K562 (cell line): Measurements from ENCODE around the gene SNX1. TPM values are rescaled to one million over a fixed set of nuclear protein-coding genes. Genes with fewer than 3 reads are reported as not detected.
A peak's percentile ranks its signal among the peaks of the same experiment; 100 is the strongest.

Experiments used
- DNMT1 ChIP-seq: fragments of 450-650 bp; IDR thresholded peaks from 2 replicates; pipeline ENCODE4 v1.6.1; 2016; ENCODE audit warnings: antibody characterized with exemption, mild to moderate bottlenecking
- HBP1 ChIP-seq: fragments of 450-650 bp; formaldehyde crosslinking; IDR thresholded peaks from 2 replicates; pipeline ENCODE4 v1.4.0; 2022; ENCODE audit warnings: missing genetic modification characterization
- JUN ChIP-seq, 2 experiments: sonication (generic) in 1 of 2; formaldehyde crosslinking in 1 of 2; IDR thresholded peaks; 2 replicates each; pipeline versions ENCODE4 v1.6.1 to v1.8.0; 2012 to 2022; ENCODE audit warnings: borderline replicate concordance in 2 of 2, mild to moderate bottlenecking in 2 of 2, improper control_type of control experiment in 1 of 2, low read depth in 1 of 2, low read length in 1 of 2, missing genetic modification reagents in 1 of 2
- MITF ChIP-seq: IDR thresholded peaks from 2 replicates; pipeline ENCODE4 v1.6.1; 2014; ENCODE audit warnings: antibody characterized with exemption
- POLR2G ChIP-seq: fragments of 200-400 bp; formaldehyde crosslinking; IDR thresholded peaks from 2 replicates; pipeline ENCODE4 v1.6.1; 2017; ENCODE audit warnings: low read depth, mild to moderate bottlenecking, antibody characterized with exemption, low read length, moderate library complexity
- RAD51 ChIP-seq: fragments of 450-650 bp; IDR thresholded peaks from 2 replicates; pipeline ENCODE4 v1.7.1; 2016; ENCODE audit warnings: low read depth, mild to moderate bottlenecking, borderline replicate concordance
- REST ChIP-seq, 2 experiments: fragments of 450-650 bp; formaldehyde crosslinking in 1 of 2; IDR thresholded peaks; 2 replicates each; pipeline versions ENCODE4 v1.4.0 to v1.6.1; 2014 to 2020; ENCODE audit warnings: mild to moderate bottlenecking in 2 of 2, borderline replicate concordance in 1 of 2, low read depth in 1 of 2
- TRIM25 ChIP-seq: fragments of 450-650 bp; IDR thresholded peaks from 2 replicates; pipeline ENCODE4 v1.7.0; 2016; ENCODE audit warnings: borderline replicate concordance
- polyA plus RNA-seq, 8 experiments: library from polyadenylated mRNA; depleted of rRNA in 4 of 8; stranded (reverse) in 5 of 8; unstranded in 3 of 8; fragments of >200 nt; fragmentation: Nextera tagmentation in 2 of 8; fragmentation: Illumina TruSeq in 1 of 8; extraction: Ambion mirVana in 2 of 8; extraction: Trizol in 1 of 8; gene quantifications; 2 replicates each; pipeline versions ENCODE4 v1.2.1 to v1.2.3, GENCODE V29; 2011 to 2014; ENCODE audit warnings: inconsistent platforms in 1 of 8, missing spikeins in 1 of 8
- total RNA-seq, 7 experiments: library from RNA; depleted of rRNA in 6 of 7; stranded (reverse); fragments of >200 nt in 6 of 7; fragmentation: Illumina TruSeq in 2 of 7; extraction: Trizol in 2 of 7; gene quantifications; 2 replicates each; pipeline versions ENCODE4 v1.2.1 to v1.2.3, GENCODE V29; 2011 to 2021; ENCODE audit warnings: low replicate concordance in 1 of 7

The SNX1 gene
- total and polyA plus RNA-seq, 9 of the 15 experiments (the other 6 are each of a cell fraction or from before 2014, with no cell fraction given), result 11.0 to 105 (median 59.9) TPM

GRCh38 chr15:64092864-64093626 is 2.7 kb upstream of the SNX1 start (continued):
- TF ChIP-seq DNMT1 (0 out of 2 replicates have a peak, but pooled peaks have one; percentile 48), JUN (IDR thresholded peaks at IDR 0.05; ENCODE audit: borderline replicate concordance, low read depth, low read length) (no peak), JUN (CRISPR knock-in tag; IDR thresholded peaks at IDR 0.05; ENCODE audit: borderline replicate concordance) (no peak), POLR2G (no peak), TRIM25 (peak; percentile 61; the same call in 1 of the 2 replicates), RAD51 (peak; percentile 92), MITF (peak; percentile 44; the same call in 1 of the 2 replicates), HBP1 (CRISPR knock-in tag) (no peak), REST (IDR thresholded peaks at IDR 0.05; ENCODE audit: borderline replicate concordance) (no peak; the same call in 1 of the 2 replicates), REST (CRISPR knock-in tag; IDR thresholded peaks at IDR 0.05; ENCODE audit: low read depth) (0 out of 2 replicates have a peak, but pooled peaks have one; percentile 28)
